ENCODE measurements around the gene DCAF12L2.
"Not testable (repeated sequence)": the region's sequence is repeated elsewhere in the genome, so short reads cannot be mapped to it uniquely, and the experiment has no call there.

Gene DCAF12L2

GRCh38 chrX:126165721-126166461, at the start of gene DCAF12L2:
DCAF12L2 (minus strand) TSS chrX:126166289; CDS start chrX:126165924, 365 bp downstream.
- DNase-seq (ENCODE audit: low read depth in 1 of 2, low spot score in 1 of 2) = no peak

GRCh38 chrX:126190888-126191287, 24.8 kb upstream of the DCAF12L2 start:
- DNase-seq (ENCODE audit: low read depth in 1 of 2, low spot score in 1 of 2) = not testable (repeated sequence)

- no peak for DNase-seq (ENCODE audit: low read depth in 1 of 2, low spot score in 1 of 2)
These were observed 11.2 kb upstream of the DCAF12L2 start for GRCh38 chrX:126177133-126177840.

GRCh38 chrX:126170720-126171119, 4.6 kb upstream of the DCAF12L2 start:
- DNase-seq (ENCODE audit: low read depth in 1 of 2, low spot score in 1 of 2) = no peak

GRCh38 chrX:126167560-126167959, 1.5 kb upstream of the DCAF12L2 start:
- no peak for DNase-seq (ENCODE audit: low read depth in 1 of 2, low spot score in 1 of 2)

- no peak for DNase-seq (ENCODE audit: low read depth in 1 of 2, low spot score in 1 of 2)
These were observed 728 bp downstream of the DCAF12L2 start for GRCh38 chrX:126165401-126165720.

GRCh38 chrX:126164689-126165400, 1.2 kb downstream of the DCAF12L2 start:
- no peak for DNase-seq (ENCODE audit: low read depth in 1 of 2, low spot score in 1 of 2)

GRCh38 chrX:126164226-126164625, 1.9 kb downstream of the DCAF12L2 start:
- no peak for DNase-seq (ENCODE audit: low read depth in 1 of 2, low spot score in 1 of 2)

GRCh38 chrX:126141014-126141413, 25.1 kb downstream of the DCAF12L2 start:
- no peak for DNase-seq (ENCODE audit: low read depth in 1 of 2, low spot score in 1 of 2)

GRCh38 chrX:126137899-126138298, 28.2 kb downstream of the DCAF12L2 start:
- no peak for DNase-seq (ENCODE audit: low read depth in 1 of 2, low spot score in 1 of 2)

GRCh38 chrX:126124721-126125120, 41.4 kb downstream of the DCAF12L2 start:
- DNase-seq (ENCODE audit: low read depth in 1 of 2, low spot score in 1 of 2) = no peak
